Esophagus squamous epithelium (tissue), 4 donors: Measurements from ENCODE around the gene SMIM43.

ENCODE experiments used
- CTCF ChIP-seq, 6 experiments: fragments of 450-650 bp in 4 of 6; fragments of 200-600 bp in 2 of 6; sonication (generic) in 2 of 6; IDR thresholded peaks; one replicate each; pipeline ENCODE4 v1.5.1; 2016 to 2019; ENCODE audit warnings: antibody characterized with exemption in 6 of 6, mild to moderate bottlenecking in 4 of 6, moderate library complexity in 4 of 6
- POLR2A ChIP-seq, 4 donors: fragments of 450-650 bp; IDR thresholded peaks; one replicate each; pipeline ENCODE4 v1.6.1; 2017; ENCODE audit warnings: antibody characterized with exemption in 4 of 4, mild to moderate bottlenecking in 4 of 4, moderate library complexity in 3 of 4

DNA sequence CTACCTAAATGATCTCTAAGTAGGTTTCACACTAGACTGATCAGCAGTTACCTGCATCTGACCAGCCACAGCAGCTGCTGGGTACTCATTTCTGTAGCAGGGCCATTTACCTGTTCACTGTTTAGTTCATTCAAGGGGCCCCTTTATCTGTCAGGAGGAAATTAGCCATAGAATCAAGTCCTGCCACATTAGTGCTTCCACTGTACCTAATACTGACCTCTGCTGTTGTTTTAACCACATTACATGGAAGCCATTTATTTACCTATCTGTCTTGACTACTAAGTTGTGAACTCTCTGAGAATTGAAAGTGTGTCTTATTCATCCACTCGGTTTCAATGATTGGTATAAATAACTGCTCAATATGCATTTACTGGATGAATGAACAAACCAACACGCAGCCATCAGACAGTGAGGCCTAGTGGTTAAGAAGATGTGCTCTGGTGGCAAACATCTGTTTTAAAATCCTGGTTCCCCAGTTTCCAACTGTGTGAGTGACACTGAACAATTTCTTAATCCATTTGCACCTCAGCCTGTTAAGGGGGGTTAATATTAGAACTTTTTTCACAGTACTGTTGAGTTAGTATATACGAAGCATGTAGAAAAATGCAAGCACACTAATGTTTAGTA, 38.2 kb downstream of the SMIM43 start:
- TF ChIP-seq CTCF (IDR thresholded peaks at IDR 0.05) (peak in 5 of 6 experiments; percentile 56 to 70 (median 64)), POLR2A (IDR thresholded peaks at IDR 0.05) (no peak)
